Upper lobe of left lung (tissue), 4 donors: ENCODE results near the gene GRK5.

ENCODE experiments used
- EP300 ChIP-seq, 4 donors: sonication (generic); formaldehyde crosslinking; IDR thresholded peaks; one replicate each; pipeline ENCODE4 v1.5.1; 2017; ENCODE audit warnings: antibody characterized with exemption in 4 of 4, control low read depth in 2 of 4
- POLR2A ChIP-seq, 4 donors: fragments of 450-650 bp; IDR thresholded peaks; one replicate each; pipeline ENCODE4 v1.5.1; 2016 to 2017; ENCODE audit warnings: antibody characterized with exemption in 4 of 4, mild to moderate bottlenecking in 2 of 4
- POLR2AphosphoS5 ChIP-seq, 2 donors: sonication (generic); formaldehyde crosslinking; IDR thresholded peaks; one replicate each; pipeline ENCODE4 v1.5.1; 2017; ENCODE audit warnings: antibody characterized with exemption in 2 of 2
- TF ChIP-seq, protein P1 (sequence below), 6 experiments: fragments of 450-650 bp in 4 of 6; fragments of 200-600 bp in 2 of 6; sonication (generic) in 2 of 6; IDR thresholded peaks; one replicate each; pipeline ENCODE4 v1.5.1; 2016 to 2019; ENCODE audit warnings: antibody characterized with exemption in 6 of 6

DNA sequence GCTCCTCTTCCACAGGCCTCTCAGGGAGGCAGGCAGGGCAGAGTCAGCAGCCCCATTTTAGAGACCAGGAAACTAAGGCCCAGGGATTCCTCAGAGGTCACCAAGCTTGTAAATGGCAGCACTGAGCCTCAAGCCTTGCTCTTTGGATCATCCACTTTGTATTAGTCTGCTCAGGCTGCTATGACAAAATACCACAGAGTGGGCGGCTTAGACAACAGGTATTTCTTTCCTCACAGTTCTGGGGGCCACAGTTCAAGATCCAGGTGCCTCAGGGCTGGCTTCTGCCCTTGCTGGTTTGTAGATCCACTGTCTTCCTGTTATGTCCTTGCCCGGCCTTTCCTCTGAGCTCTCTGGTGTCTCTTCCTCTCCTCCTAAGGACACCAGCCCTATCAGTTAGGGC, 151.2 kb downstream of the GRK5 start:
- TF ChIP-seq, protein P1, sequence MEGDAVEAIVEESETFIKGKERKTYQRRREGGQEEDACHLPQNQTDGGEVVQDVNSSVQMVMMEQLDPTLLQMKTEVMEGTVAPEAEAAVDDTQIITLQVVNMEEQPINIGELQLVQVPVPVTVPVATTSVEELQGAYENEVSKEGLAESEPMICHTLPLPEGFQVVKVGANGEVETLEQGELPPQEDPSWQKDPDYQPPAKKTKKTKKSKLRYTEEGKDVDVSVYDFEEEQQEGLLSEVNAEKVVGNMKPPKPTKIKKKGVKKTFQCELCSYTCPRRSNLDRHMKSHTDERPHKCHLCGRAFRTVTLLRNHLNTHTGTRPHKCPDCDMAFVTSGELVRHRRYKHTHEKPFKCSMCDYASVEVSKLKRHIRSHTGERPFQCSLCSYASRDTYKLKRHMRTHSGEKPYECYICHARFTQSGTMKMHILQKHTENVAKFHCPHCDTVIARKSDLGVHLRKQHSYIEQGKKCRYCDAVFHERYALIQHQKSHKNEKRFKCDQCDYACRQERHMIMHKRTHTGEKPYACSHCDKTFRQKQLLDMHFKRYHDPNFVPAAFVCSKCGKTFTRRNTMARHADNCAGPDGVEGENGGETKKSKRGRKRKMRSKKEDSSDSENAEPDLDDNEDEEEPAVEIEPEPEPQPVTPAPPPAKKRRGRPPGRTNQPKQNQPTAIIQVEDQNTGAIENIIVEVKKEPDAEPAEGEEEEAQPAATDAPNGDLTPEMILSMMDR (IDR thresholded peaks at IDR 0.05) = no peak
- no peak for TF ChIP-seq POLR2A (IDR thresholded peaks at IDR 0.05)
- TF ChIP-seq EP300 (IDR thresholded peaks at IDR 0.05) = no peak
- TF ChIP-seq POLR2AphosphoS5 (IDR thresholded peaks at IDR 0.05) = no peak
